Measurements from ENCODE around the gene CD81.

The CD81 gene

DNA sequence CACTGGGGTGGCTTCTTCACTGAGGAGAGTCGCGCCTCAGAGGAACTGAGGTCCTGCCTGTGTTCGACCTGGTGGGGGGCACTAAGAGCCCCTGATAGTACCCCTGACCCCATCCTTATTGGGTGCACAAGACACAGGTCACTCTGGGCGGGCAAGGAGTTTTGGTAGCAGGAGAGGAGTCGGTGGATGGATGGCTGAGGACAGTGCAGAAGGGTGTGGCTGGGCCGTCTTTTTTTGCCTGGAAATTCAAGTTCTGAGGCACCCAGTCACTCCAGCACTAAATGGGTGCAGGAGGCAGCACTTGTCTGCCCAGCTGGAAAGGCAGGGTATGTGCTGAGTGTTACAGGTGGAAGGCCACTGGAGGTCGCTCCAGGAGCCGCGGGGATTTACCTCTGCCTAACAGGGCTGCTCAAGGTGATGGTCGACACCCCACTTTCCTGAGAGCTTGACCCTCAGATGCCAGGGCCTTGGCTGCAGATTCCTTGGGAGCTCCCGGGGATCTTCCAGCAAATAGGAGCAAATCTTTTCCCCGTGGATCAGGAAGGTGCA, 24.4 kb downstream of the CD81 start:
- TF ChIP-seq EP300 (IDR thresholded peaks at IDR 0.05; ENCODE audit: borderline replicate concordance) (no peak), USF1 (IDR thresholded peaks at IDR 0.05) (no peak), REST (IDR thresholded peaks at IDR 0.05; ENCODE audit: low read depth) (no peak), FOXM1 (IDR thresholded peaks at IDR 0.05; ENCODE audit: borderline replicate concordance, low read depth) (no peak), RAD21 (IDR thresholded peaks at IDR 0.05; ENCODE audit: low read depth) (no peak), CEBPB (IDR thresholded peaks at IDR 0.05) (no peak), ZBTB7A (IDR thresholded peaks at IDR 0.05; ENCODE audit: low read depth) (no peak), EGR1 (IDR thresholded peaks at IDR 0.05) (no peak), TAF1 (IDR thresholded peaks at IDR 0.05; ENCODE audit: low read depth) (no peak), YY1 (IDR thresholded peaks at IDR 0.05; ENCODE audit: low read depth) (no peak), TCF12 (IDR thresholded peaks at IDR 0.05; ENCODE audit: low read depth) (no peak), CREB1 (IDR thresholded peaks at IDR 0.05; ENCODE audit: low read depth) (no peak), NFIC (IDR thresholded peaks at IDR 0.05) (no peak), TEAD4 (IDR thresholded peaks at IDR 0.05) (no peak)
- TF ChIP-seq, protein P1, sequence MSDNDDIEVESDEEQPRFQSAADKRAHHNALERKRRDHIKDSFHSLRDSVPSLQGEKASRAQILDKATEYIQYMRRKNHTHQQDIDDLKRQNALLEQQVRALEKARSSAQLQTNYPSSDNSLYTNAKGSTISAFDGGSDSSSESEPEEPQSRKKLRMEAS (IDR thresholded peaks at IDR 0.05), result no peak

DNA sequence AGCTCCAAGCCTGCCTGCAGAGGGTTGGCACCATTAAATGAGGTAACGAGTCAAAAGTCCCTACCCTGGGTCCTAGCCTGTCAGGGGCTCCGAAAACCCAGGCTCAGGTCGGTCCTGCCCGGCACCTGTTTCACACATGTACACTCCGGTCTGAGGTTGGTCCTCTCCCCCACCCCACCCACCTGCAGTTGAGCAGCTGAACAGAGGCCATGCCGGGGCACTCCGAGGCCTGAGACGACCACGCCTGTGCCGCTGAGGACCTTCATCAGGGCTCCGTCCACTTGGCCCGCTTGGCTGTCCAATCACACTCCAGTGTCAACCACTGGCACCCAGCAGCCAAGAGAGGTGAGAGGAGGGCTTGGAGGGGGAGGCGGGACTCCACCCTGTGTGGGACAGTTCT, 25.0 kb downstream of the CD81 start:
- TF ChIP-seq USF1 (IDR thresholded peaks at IDR 0.05) (no peak), ZBTB7A (IDR thresholded peaks at IDR 0.05; ENCODE audit: low read depth) (no peak), FOXM1 (IDR thresholded peaks at IDR 0.05; ENCODE audit: borderline replicate concordance, low read depth) (no peak), TCF12 (IDR thresholded peaks at IDR 0.05; ENCODE audit: low read depth) (no peak), REST (IDR thresholded peaks at IDR 0.05; ENCODE audit: low read depth) (no peak), YY1 (IDR thresholded peaks at IDR 0.05; ENCODE audit: low read depth) (no peak), EP300 (IDR thresholded peaks at IDR 0.05; ENCODE audit: borderline replicate concordance) (no peak), RAD21 (IDR thresholded peaks at IDR 0.05; ENCODE audit: low read depth) (no peak), EGR1 (IDR thresholded peaks at IDR 0.05) (no peak), TAF1 (IDR thresholded peaks at IDR 0.05; ENCODE audit: low read depth) (no peak), CREB1 (IDR thresholded peaks at IDR 0.05; ENCODE audit: low read depth) (no peak)

GRCh38 chr11:2402890-2403645, 26.0 kb downstream of the CD81 start:
- TF ChIP-seq CREB1 (IDR thresholded peaks at IDR 0.05; ENCODE audit: low read depth) (no peak), EP300 (IDR thresholded peaks at IDR 0.05; ENCODE audit: borderline replicate concordance) (no peak), ZBTB7A (IDR thresholded peaks at IDR 0.05; ENCODE audit: low read depth) (no peak)

GRCh38 chr11:2404735-2405196, 27.7 kb downstream of the CD81 start:
- TF ChIP-seq EGR1 (IDR thresholded peaks at IDR 0.05), result no peak
- TF ChIP-seq CREB1 (IDR thresholded peaks at IDR 0.05; ENCODE audit: low read depth), result no peak
- TF ChIP-seq, protein P1 (IDR thresholded peaks at IDR 0.05), result no peak
- no peak for TF ChIP-seq YY1 (IDR thresholded peaks at IDR 0.05; ENCODE audit: low read depth)
- no peak for TF ChIP-seq NFIC (IDR thresholded peaks at IDR 0.05)
- no peak for TF ChIP-seq USF1 (IDR thresholded peaks at IDR 0.05)
- TF ChIP-seq RAD21 (IDR thresholded peaks at IDR 0.05; ENCODE audit: low read depth), result no peak
- no peak for TF ChIP-seq TCF12 (IDR thresholded peaks at IDR 0.05; ENCODE audit: low read depth)
- TF ChIP-seq ZBTB7A (IDR thresholded peaks at IDR 0.05; ENCODE audit: low read depth), result no peak
- no peak for TF ChIP-seq CEBPB (IDR thresholded peaks at IDR 0.05)
- no peak for TF ChIP-seq FOXM1 (IDR thresholded peaks at IDR 0.05; ENCODE audit: borderline replicate concordance, low read depth)
- TF ChIP-seq TAF1 (IDR thresholded peaks at IDR 0.05; ENCODE audit: low read depth), result no peak
- no peak for TF ChIP-seq EP300 (IDR thresholded peaks at IDR 0.05; ENCODE audit: borderline replicate concordance)
- no peak for TF ChIP-seq TEAD4 (IDR thresholded peaks at IDR 0.05)

- TF ChIP-seq USF1 (IDR thresholded peaks at IDR 0.05) (no peak), RAD21 (IDR thresholded peaks at IDR 0.05; ENCODE audit: low read depth) (no peak), CREB1 (IDR thresholded peaks at IDR 0.05; ENCODE audit: low read depth) (no peak), CEBPB (IDR thresholded peaks at IDR 0.05) (no peak), REST (IDR thresholded peaks at IDR 0.05; ENCODE audit: low read depth) (no peak), TCF12 (IDR thresholded peaks at IDR 0.05; ENCODE audit: low read depth) (no peak), TAF1 (IDR thresholded peaks at IDR 0.05; ENCODE audit: low read depth) (no peak), FOXM1 (IDR thresholded peaks at IDR 0.05; ENCODE audit: borderline replicate concordance, low read depth) (no peak), NFIC (IDR thresholded peaks at IDR 0.05) (no peak), TEAD4 (IDR thresholded peaks at IDR 0.05) (no peak), EP300 (IDR thresholded peaks at IDR 0.05; ENCODE audit: borderline replicate concordance) (no peak), ZBTB7A (IDR thresholded peaks at IDR 0.05; ENCODE audit: low read depth) (no peak), YY1 (IDR thresholded peaks at IDR 0.05; ENCODE audit: low read depth) (no peak)
- TF ChIP-seq, protein P1 (IDR thresholded peaks at IDR 0.05), result no peak
Measured at GRCh38 chr11:2406451-2406850, 29.3 kb downstream of the CD81 start.

Data from Ishikawa (cell line).